CD4-positive, alpha-beta T cell treated with Interleukin-21 for 1 hour (primary cell): ENCODE measurements around the gene EPHA1.

Experiments used
- DNase-seq: peaks from one replicate; pipeline ENCODE4 v3.0.0-alpha.2; 2020

The EPHA1 gene

DNA sequence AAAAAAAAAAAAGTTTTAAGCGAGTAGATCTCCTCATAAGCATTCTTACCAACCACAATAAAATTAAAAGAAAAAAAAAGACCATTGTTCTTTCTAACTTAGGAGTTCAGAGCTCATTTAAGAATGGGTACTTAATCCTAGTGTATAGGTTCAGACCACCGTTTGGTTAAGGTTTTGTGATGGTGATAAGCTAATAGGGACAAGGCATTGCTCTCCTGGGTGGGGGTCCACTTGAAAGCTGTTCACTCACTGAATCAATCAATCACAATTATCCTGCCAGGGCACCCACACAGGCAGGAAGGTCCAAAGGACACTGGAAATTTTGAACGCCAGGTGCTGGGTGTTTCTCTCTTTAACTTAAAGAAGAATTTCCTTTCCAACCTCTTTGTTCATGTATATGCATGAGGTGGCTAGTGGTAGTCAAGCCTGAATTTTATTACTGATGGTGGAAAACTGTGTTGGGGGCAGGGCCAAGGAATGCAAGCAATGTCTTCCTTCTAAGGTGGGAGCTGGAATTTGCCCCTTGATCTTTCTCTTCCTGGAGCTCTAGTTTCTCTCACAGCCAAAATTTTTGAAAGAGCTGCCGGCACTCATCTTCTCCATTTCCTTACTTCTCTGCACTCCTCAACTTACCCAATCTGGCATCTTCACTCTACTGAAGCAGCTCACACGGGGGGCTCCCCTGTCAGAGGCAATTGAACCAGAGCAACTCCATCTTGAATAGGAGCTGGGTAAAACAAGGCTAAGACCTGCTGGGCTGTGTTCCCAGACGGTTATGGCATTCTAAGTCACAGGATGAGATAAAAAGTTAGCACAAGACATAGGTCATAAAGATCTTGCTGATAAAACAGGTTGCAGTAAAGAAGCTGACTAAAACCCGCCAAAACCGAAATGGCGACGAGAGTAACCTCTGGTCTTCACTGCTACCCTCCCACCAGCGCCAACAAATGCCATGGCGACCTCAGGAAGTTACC, 38.7 kb downstream of the EPHA1 start:
- no peak for DNase-seq

DNA sequence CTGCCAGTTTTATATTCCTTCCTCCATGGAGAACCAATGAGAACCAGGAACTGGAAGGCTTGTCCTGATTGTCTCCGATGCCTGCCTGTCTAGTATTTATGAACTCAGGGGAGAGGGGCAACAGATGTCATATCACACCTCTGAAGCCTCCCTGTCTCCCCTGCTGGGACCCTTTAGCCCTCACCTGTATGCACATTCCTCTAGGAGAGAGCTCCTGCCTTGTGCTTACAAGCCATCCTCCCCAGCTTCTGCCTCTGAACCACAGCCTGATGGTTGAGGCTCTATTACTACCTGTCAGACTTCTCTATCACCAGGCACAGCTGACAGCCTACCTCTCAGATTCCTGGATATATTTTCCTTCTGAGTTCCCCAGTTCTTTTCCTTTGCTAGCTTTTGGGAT, 40.3 kb downstream of the EPHA1 start:
- DNase-seq, result no peak

DNA sequence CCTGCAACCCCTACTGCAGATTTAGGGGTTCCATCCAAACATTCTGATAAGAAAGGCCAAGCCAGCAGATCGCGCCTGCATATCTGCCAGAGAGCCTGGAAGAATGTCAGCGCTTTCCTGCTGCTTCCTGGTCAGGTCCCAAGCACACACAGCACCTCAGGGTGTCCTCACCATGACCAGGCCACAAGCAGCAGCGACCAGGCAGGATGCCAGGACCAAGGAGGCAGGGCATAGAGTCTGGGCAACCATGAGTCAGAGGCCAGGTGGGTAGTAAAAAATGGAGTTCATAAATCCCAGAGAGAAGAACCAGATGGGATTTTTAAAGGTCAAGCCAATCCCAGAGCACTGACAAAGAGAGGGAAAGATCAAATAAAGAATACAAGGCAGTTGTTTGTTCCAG, 40.7 kb downstream of the EPHA1 start:
- DNase-seq, result no peak

DNA sequence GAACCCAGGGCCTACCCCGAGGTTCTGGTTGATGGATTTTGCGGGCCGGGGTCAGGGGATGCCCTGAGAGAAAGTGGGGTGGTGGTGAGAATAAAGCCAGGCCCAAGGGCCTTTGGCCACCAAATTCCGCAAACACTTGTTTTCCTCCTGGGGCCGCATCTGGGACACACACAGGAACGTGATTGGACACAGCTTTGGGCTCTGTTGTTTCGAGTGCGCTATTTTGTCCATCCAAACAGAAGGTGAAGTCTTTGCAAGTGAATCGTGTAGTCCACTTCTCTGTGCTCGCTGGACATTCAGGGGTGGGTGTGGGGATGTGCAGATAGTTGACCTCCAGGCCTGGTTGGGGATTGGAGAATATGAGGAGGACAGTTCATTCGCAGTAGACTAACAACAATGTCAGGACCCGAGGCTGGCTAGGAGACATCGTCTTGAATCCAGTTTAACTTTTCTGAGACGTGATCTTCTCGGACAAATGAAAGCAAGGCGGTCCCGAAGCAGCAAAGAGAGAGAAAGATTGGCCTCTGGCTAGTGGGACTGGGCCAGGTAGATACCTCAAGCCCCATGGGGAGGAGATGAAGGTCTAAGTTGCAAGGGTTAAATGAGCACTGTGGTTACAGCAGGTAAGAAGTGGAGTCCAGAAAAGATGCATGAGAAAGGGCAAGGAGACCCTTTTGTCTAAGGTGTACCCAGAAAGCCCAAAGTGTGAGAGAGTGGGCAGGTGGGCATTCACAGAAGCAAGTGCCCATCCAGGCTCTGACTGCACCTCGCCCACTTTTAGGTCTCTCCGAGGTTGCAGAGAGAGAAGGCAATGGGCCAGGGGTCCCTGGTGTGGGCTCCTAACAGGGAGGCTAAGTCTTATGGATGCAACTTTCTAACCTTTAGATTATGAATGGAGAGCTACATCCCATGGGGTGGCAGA, 45.4 kb downstream of the EPHA1 start:
- DNase-seq, result no peak

DNA sequence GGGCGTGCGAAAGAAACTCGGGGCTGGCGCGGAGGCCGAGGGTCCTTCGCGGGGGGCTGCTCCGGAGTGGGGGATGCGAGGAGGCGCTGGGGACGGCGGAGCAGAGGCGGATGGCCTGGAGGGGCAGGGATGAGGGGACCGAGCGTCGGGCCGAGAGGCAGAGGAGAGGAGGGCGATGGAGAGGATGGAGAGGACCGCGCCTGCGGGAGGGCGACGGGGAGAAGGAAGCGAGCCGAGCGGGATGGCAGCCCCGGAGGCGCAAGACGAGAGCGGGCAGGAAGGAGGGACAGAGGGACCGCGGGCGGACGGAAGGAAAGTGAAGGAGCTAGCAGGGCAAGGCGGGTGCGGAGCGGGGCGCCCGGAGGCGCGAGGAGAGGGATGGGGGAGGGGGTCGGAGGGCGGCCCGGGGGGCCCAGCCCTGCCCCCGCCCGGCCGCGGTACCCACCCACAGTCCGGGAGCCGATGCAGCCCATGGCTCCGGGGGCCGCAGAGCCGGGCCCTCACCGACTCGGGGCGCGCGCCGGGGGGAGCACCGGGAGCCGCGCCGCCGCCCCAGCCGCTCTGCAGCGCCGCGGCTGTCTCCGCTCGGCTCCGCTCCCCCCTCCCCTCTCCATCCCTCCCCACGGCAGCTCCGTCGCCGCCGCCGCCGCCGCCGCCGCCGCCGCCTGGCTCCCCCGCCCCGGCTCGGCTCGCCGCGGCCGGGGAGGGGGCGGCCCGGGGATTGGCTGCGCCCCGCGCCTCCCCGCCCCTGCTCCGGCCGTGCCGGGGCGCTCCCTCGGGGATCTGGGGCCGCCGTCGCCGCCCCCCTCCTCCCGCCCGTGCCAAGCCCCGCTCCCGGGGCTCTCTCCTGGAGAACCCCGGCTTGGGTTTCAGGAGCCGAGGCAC, 46.3 kb downstream of the EPHA1 start, which contains the start of gene FAM131B:
TSS of gene FAM131B (minus strand) at position 583 of the 885 bp plus-strand sequence. CDS start at position 473, 110 bp downstream.
- DNase-seq, result peak; percentile 45

DNA sequence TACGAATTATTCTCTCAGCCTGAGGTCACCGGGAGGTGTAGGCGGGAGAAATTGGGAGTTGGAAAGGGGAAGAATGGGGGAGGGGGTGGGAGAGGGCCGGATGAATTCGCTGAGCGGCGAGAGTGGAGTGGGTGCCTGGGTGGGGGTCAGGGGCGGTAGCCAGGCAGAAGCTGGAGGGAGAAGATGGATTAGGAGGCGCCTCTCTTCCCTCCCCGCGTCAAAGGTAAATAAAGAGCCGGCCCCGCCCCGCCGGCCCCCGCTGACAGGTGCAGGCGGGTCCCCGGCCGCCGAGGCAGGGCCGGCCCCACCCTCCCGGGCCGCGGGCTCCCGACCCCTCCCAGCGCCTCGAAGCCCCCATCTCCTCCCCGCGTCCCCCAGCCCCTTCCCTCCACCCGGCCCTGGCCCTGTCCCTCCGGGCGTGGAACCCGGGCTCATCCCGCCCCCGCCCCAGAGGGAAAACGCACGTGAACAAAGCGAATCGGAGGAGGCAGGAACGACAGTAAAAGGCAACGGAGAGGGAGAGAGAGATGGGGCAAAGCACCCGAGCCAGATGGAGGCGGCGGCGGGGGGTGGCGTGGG, 47.0 kb downstream of the EPHA1 start:
- no peak for DNase-seq

DNA sequence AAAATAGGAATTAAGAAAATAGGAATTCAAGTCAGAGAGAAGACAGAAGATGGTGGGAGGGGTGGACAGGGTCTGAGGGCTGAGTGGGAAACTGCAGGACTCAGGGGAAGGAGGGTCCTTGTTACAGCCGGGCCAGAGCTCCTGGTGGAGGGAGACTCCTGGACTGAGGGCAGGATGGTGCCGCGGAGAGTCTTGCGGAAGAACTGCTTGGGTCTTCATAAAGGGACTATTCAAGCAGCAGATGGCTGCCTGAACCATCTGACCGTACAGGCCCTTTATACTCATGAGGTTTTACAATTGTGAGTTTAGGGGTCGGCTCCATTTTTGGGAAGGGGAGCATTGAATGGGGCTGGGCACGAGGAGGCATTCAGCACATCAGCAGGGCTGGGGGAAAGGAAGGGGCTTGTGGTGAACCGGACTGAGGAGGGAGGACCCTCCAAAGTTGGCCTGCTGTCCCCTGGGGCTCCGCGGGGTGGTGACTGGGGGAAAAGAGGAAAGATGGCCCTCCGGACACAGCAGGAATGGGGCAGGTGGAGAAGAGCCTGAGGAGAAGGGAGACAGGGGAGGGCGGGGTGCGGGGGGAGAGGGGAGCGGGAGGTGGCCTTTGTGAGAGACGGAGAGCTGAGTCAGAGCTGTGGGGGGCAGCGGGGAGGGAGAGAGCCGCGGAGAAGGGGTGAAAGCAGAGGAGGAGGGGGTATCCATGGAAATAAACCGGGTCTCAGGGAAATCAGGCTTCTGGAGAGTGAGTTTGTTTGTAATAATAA, 47.7 kb downstream of the EPHA1 start:
- DNase-seq, result no peak

DNA sequence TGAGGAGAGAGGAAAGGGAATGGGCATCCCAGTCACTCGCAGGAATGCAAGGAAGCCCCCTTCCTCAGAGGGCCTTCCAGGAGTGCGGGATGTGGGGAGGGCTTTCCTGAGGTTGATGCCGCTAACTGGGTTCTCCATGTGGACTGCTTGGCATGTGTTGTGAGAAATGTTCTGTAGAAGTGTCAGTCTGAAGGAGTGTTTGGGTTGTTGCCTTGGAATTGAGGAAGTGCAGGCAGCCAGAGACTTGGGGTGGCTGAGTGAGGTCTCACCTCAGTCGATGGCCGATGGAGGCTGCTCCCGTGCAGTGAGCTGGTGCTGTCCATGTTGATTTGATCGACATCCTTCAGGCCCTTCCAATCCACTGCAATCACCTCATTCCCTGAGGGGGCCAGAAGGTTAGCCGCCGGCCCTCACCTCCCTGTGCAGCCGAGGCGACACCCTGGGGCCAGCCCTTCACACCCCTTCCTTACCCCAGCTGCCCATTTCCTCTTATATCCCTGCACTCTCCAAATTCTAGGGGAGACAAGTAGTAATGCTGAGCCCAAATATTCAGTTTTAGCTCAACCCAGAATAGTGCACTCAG, 48.8 kb downstream of the EPHA1 start:
- DNase-seq, result no peak

DNA sequence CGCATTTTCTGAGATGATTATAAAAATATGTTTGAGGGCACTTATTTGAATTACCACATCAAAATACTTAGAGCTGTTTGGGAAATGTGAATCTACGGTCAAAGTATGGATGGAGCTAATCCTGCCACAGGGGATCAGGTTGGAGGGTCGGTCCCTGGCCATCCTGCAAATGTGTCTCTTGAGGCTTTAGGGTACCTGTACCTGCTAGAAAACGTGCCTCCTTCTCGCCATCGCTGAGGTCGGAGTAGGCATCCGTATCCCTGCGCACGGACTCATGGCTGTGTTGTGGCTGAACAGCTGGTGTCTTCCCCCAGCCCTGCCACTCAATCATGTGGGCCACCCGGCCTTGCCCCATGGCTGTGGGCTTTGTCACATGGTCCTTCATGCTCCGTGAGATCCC, 50.0 kb downstream of the EPHA1 start:
- no peak for DNase-seq

DNA sequence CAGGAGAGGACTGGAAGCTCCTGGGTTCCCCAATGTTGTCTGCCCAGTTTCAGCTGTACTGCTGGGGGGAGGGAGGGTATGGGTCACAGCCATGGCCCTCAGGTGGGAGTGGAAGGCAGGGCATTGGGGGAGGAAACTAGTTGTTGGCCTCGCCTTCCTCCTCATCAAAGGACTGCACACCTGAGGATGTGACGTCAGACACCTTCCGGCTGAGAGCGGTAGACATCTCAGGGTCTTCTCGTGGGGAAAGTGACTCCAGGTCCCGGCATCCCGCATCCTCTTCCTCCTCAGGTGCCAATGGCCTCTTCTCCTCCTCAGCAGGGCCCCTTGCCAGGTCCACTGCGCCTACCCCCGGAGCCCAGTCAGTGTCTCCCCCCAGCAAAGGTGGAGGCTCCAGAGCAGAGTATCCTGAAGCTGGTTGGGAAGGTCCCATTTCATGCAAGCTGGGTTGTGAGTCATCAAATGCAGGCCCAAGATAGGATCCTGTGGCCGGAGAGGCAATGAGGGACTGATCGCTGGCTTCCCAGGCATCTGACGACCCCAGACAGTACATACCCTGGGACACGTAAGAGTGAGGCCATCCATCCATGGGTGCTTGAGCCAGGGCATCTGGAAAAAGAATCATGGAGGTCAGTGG, 52.1 kb downstream of the EPHA1 start:
- DNase-seq, result no peak

DNA sequence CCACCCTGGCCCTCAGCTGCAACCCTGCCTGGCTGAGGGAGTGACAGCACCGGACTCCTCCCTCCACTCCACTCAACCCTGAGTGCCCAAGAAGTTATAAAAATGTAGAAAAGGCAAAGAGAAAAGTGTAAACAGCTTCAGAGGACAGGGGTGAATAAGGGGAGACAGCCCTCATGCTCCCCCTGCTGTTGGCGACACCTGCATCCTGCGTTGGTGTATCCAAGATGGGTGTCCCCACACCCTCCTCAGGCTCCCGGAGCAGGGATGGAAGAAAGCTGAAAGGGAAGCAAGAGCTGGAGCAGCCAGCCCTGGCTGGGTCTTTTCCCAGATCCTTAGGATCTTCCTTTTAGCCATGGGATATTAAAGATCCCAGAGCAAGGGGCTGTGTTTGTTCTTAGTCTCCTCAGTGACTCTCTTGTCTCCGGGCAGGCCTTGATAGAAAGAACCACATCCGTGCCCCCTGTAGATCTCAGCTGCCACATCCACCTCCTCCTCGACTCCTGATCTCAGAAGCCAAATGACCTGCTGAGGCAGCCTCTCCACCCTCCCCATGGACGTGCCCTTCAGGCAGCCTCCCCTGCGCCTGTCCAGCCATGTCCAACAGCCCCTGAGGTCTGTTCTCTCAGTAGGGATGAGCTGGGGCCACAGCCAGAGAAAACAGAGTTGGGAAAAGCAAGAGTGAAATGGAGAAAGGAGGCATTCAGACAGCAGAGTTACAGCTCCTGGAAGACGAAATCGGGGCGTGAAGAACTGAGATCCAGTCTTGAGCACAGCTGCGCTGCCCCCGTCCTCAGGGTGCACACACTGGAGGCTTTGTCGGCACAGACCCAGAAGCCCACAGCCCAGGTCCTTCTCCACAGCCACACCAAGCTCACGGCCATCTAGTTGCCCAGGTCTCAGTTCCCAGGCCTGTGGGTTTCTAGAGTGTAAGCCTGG, 52.9 kb downstream of the EPHA1 start:
- DNase-seq, result no peak

DNA sequence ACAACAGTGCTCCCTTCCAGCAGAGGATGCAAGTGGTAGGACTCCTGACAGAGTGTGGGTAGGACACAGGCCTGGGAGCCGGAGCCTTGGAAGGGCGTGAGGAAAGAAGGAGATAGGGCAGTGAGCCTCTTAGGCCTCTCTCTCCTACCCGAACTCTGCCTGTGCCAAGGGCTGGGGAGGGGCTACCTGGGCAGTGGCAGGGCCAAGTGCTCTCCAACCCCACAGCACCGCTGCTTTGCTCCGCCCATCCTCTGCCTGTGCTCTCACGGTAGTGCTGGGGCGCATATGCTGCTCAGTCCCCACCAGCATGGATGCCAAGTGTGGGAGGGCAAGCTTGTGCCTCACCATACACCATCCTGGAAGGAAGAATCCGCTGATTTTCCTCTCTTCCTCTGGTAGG, 53.7 kb downstream of the EPHA1 start:
- no peak for DNase-seq

DNA sequence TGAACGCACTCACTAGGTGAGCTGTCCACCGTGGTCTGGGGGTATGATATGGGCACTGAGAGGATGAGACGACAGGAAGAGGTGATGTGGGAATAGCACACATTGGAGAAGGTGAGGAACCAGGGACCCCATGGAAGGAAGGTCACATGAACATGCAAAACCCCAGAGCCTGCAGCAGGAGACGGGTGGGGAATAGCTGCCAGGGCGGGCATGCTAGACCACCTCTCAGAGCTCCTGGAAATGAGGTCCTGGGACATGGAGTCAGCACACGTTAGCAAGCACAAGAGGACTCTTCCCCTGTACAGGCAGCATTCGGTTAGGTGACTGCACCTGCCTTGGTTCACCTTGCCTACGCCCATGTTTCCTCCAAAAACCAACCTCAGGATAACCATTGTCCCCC, 54.3 kb downstream of the EPHA1 start:
- DNase-seq, result no peak

DNA sequence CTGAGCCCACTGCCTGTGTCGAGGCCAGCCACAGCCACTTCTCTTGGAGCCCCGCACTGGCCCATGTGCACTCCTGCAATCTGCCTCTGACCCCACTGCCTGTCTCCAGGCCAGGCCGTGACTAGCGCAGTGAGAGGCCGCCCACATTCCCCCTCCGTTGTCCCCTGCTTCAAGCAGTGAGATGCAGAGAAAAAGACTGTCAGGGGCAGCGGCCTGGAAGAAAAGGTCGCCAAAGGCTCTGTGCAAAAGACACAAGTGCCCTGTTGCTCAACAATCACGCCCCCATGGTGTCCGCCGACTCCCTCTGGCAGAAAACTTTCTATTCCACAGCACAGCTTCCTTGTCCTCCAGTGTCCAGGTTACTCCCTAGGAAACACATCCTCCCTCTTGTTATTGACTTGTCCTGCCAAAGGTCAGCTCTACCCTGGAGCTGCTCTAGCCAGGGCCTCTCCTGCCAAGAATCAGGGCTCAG, 56.1 kb downstream of the EPHA1 start:
- no peak for DNase-seq

DNA sequence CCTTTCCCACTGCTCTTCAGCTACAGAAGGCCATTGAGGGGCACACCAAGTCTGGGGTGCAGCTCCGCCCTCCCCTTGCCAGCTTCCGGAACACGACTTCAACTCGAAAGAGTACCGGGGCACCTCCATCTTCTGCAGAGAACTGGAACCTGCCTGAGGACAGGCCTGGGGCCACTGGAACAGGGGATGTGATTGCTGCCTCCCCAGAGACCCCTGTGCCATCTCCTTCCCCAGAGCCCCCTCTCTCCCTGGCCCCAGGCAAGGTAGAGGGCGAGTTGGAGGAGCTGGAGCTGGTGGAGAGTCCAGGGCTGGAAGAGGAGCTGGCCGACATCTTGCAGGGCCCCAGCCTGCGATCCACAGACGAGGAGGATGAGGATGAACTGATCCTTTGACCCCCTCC, 57.1 kb downstream of the EPHA1 start:
- no peak for DNase-seq

DNA sequence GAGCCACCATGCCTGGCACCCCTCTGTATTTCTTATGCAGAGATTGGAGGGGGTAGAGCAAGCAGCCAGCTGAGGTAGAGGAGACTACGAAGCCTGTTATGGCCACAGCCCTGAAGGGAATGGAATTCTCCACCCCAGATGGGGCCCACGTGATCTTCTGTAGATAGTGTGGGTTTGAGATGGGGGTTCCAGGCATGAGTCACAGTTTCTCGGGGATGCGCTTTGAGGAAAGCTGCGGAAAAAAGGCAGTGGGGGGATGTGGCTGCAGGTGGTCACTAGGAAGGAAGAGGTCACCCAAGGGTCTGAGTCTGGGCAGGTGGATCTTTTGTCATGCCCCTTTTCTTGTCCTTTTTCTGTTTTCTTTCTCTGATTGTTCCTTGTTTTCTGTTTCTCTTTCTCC, 57.6 kb downstream of the EPHA1 start:
- DNase-seq, result no peak

DNA sequence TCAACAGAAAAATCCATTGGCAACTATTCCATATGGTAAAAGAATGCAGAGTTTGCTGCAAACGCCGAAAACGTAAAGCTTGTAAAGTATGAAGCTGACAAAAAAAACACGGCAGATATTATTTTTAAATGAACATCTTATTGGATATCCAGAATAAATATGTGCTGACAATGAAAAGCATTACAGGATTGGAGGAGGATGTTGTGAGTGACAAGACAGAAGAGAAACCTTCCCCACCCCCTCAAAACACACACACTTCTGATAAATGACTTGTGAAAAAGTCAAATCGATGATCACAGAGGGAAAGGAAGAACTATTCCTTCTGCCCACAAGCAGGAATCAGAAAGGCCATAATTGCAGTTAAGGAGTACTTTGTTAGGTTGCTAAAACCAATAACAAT, 60.7 kb downstream of the EPHA1 start:
- no peak for DNase-seq

DNA sequence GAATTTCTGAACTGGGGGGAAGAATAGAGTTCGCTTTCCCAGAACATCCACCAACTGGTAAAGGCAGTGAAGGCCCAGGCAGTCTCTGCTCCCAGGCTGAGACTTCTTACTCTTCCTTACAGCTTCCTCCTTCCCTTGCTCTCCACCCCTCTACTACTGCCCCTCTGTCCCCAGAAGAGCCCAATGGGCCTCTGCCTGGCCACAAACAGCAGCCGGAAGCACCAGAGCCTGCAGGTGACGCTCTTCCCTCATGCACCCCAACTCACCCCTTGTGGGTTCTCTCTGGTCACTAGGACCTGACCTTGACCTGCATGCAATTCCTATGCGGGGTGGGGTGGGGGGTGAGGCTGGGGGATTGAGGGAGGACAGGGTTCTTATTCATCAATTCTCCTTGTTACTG, 62.6 kb downstream of the EPHA1 start:
- no peak for DNase-seq

DNA sequence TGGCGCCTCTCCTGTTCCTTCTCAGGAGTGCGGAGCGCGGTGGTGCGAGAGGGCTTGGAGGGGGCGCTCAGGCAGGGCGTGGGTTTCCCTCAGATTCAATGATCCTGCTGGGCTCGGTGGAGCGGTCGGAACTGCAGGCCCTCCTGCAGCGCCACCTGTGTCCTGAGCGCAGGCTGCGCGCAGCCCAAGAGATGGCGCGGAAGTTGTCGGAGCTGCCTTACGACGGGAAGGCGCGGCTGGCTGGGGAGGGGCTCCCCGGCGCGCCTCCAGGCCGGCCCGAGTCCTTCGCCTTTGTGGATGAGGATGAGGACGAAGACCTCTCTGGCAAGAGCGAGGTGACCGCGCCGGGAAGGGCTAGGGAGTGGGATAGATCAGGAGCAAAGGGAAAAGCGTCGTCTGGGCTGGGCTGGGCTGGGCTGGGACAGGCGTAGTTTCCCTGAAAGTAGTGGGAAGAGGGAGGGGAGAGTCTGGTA, 63.2 kb downstream of the EPHA1 start:
- peak; percentile 69 for DNase-seq
